Measurements from ENCODE around the gene PLA2G4D. TPM values are rescaled to one million over a fixed set of nuclear protein-coding genes. Genes with fewer than 3 reads are reported as not detected.

Gene PLA2G4D
- polyA plus RNA-seq, 1 of the 3 experiments (the other 2 are of a cell fraction): not detected

DNA sequence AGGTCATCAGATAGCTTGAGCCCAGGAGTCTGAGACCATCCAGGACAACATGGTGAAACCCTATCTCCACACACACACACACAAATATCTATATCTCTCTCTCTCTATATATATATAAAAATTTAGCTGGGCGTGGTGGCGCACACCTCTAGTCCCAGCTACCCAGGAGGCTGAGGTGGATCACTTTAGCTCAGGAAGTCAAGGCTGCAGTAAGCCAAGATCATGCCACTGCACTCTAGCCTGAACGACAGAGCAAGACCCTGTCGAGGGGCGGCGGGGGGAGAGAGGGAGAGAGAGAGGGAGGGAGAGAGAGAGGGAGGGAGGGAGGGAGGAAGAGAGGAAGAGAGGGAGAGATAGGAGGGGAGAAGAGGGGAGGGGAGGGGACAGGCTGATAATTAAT is 34.1 kb upstream of the PLA2G4D start:
- POLR2A ChIA-PET: no interaction called here
- 57% methylated on average over 6 of the region's 6 CpGs for WGBS (ENCODE audit: low lambda C conversion rate)
- DNase-seq: no peak

GRCh38 chr15:42123546-42123945 is 29.2 kb upstream of the PLA2G4D start:
- WGBS (ENCODE audit: low lambda C conversion rate): 68% methylated on average over 3 of the region's 3 CpGs
- CTCF ChIA-PET: interaction anchor here (0.9 to 1.5 kb wide), 2 partner anchors 39 to 134 kb away, joined by 4 to 6 read pairs; no protein-coding TSS in a partner anchor
- POLR2A ChIA-PET: no interaction called here

More for the DNA sequence above, 34.1 kb upstream of the PLA2G4D start:
- TF ChIP-seq SIN3A (IDR thresholded peaks at IDR 0.05; ENCODE audit: borderline replicate concordance, low read depth, low read length): no peak
- H2AFZ ChIP-seq (ENCODE audit: low read depth): no peak overlapping the region
- no peak overlapping the region for H3K9ac ChIP-seq
- H3K9me3 ChIP-seq: no peaks in the 10 kb centered on the region
- H3K9me2 ChIP-seq: no peaks in the 10 kb centered on the region
- H3K36me3 ChIP-seq (replicated peaks in 1 of 2; ENCODE audit: control insufficient read depth in 1 of 2, insufficient read depth in 2 of 2, low read length in 1 of 2): no peaks in the 10 kb centered on the region
- no peak overlapping the region for H3K4me3 ChIP-seq (ENCODE audit: low read depth in 2 of 2, low read length in 1 of 2)
- H3K4me2 ChIP-seq: no peak overlapping the region
- CTCF ChIA-PET: interaction anchor here (2.0 to 4.4 kb wide), 2 partner anchors 10 to 44 kb away, joined by 8 to 37 read pairs; no protein-coding TSS in a partner anchor
- peaks cover 0 to 3% of the 10 kb centered on the region in 2 experiments; a peak in 1 of 4 replicates for H3K4me1 ChIP-seq (ENCODE audit: control insufficient read depth in 1 of 2, insufficient read depth in 2 of 2, low read depth in 1 of 2, low read length in 1 of 2)
- no peaks in the 10 kb centered on the region for H3F3A ChIP-seq (replicated peaks; ENCODE audit: insufficient read depth)
- H3K27me3 ChIP-seq (ENCODE audit: insufficient read depth): peaks cover 27% of the 10 kb centered on the region
- H3K27ac ChIP-seq (ENCODE audit: low read depth in 2 of 2, low read length in 1 of 2): no peak overlapping the region
- H4K20me1 ChIP-seq (ENCODE audit: insufficient read depth): no peaks in the 10 kb centered on the region
- no peaks in the 10 kb centered on the region for H3K79me2 ChIP-seq (ENCODE audit: insufficient read depth)

GRCh38 chr15:42121682-42122081 is 27.3 kb upstream of the PLA2G4D start:
- no CpG with 5 or more reads among the region's 2 CpGs for WGBS (ENCODE audit: low lambda C conversion rate)
- H3K27me3 ChIP-seq (ENCODE audit: insufficient read depth): peaks cover 20% of the 10 kb centered on the region; the same call in 1 of the 2 replicates
- ChIA-PET POLR2A (no interaction called here), CTCF (interaction anchor here (0.9 to 2.9 kb wide), 2 partner anchors 38 to 64 kb away, joined by 4 to 11 read pairs; no protein-coding TSS in a partner anchor)
- H3K4me2 ChIP-seq: no peak overlapping the region
- peaks cover 0 to 6% of the 10 kb centered on the region in 2 experiments; a peak in 1 of 4 replicates for H3K4me1 ChIP-seq (ENCODE audit: control insufficient read depth in 1 of 2, insufficient read depth in 2 of 2, low read depth in 1 of 2, low read length in 1 of 2)
- no peak overlapping the region for H3K27ac ChIP-seq (ENCODE audit: low read depth in 2 of 2, low read length in 1 of 2)
- H3K9ac ChIP-seq: no peak overlapping the region
- no peaks in the 10 kb centered on the region for H3K9me2 ChIP-seq
- H2AFZ ChIP-seq (ENCODE audit: low read depth): no peak overlapping the region
- H3K79me2 ChIP-seq (ENCODE audit: insufficient read depth): no peaks in the 10 kb centered on the region
- no peak overlapping the region for H3K4me3 ChIP-seq (ENCODE audit: low read depth in 2 of 2, low read length in 1 of 2)
- H3K9me3 ChIP-seq: no peaks in the 10 kb centered on the region
- H3F3A ChIP-seq (replicated peaks; ENCODE audit: insufficient read depth): no peaks in the 10 kb centered on the region
- no peaks in the 10 kb centered on the region for H3K36me3 ChIP-seq (replicated peaks in 1 of 2; ENCODE audit: control insufficient read depth in 1 of 2, insufficient read depth in 2 of 2, low read length in 1 of 2)
- no peaks in the 10 kb centered on the region for H4K20me1 ChIP-seq (ENCODE audit: insufficient read depth)
- TF ChIP-seq GATA2 (CRISPR knock-in tag; IDR thresholded peaks at IDR 0.05) (no peak), RFX5 (IDR thresholded peaks at IDR 0.05; ENCODE audit: low read length) (no peak), SIN3A (IDR thresholded peaks at IDR 0.05; ENCODE audit: borderline replicate concordance, low read depth, low read length) (no peak), TAF1 (IDR thresholded peaks at IDR 0.05; ENCODE audit: borderline replicate concordance, low read depth, low read length) (no peak), EP300 (IDR thresholded peaks at IDR 0.05; ENCODE audit: borderline replicate concordance in 1 of 2, low read depth in 1 of 2, low read length in 1 of 2) (no peak), TCF12 (IDR thresholded peaks at IDR 0.05) (no peak)
- TF ChIP-seq, protein P1, sequence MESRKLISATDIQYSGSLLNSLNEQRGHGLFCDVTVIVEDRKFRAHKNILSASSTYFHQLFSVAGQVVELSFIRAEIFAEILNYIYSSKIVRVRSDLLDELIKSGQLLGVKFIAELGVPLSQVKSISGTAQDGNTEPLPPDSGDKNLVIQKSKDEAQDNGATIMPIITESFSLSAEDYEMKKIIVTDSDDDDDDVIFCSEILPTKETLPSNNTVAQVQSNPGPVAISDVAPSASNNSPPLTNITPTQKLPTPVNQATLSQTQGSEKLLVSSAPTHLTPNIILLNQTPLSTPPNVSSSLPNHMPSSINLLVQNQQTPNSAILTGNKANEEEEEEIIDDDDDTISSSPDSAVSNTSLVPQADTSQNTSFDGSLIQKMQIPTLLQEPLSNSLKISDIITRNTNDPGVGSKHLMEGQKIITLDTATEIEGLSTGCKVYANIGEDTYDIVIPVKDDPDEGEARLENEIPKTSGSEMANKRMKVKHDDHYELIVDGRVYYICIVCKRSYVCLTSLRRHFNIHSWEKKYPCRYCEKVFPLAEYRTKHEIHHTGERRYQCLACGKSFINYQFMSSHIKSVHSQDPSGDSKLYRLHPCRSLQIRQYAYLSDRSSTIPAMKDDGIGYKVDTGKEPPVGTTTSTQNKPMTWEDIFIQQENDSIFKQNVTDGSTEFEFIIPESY (IDR thresholded peaks at IDR 0.05; ENCODE audit: borderline replicate concordance, low read depth): no peak
- TF ChIP-seq, protein P2, sequence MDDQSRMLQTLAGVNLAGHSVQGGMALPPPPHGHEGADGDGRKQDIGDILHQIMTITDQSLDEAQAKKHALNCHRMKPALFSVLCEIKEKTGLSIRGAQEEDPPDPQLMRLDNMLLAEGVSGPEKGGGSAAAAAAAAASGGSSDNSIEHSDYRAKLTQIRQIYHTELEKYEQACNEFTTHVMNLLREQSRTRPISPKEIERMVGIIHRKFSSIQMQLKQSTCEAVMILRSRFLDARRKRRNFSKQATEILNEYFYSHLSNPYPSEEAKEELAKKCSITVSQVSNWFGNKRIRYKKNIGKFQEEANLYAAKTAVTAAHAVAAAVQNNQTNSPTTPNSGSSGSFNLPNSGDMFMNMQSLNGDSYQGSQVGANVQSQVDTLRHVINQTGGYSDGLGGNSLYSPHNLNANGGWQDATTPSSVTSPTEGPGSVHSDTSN (IDR thresholded peaks at IDR 0.05): no peak
- DNase-seq: no peak

More at GRCh38 chr15:42123546-42123945, 29.2 kb upstream of the PLA2G4D start:
- H3K4me2 ChIP-seq: no peak overlapping the region
- H2AFZ ChIP-seq (ENCODE audit: low read depth): no peak overlapping the region
- H4K20me1 ChIP-seq (ENCODE audit: insufficient read depth): no peaks in the 10 kb centered on the region
- DNase-seq: no peak
- H3K9me3 ChIP-seq: no peaks in the 10 kb centered on the region
- no peaks in the 10 kb centered on the region for H3K9me2 ChIP-seq
- no peak overlapping the region for H3K4me3 ChIP-seq (ENCODE audit: low read depth in 2 of 2, low read length in 1 of 2)
- peaks cover 0 to 6% of the 10 kb centered on the region in 2 experiments; a peak in 1 of 4 replicates for H3K4me1 ChIP-seq (ENCODE audit: control insufficient read depth in 1 of 2, insufficient read depth in 2 of 2, low read depth in 1 of 2, low read length in 1 of 2)
- no peak for TF ChIP-seq RCOR1 (IDR thresholded peaks at IDR 0.05; ENCODE audit: low read length)
- TF ChIP-seq, protein P3, sequence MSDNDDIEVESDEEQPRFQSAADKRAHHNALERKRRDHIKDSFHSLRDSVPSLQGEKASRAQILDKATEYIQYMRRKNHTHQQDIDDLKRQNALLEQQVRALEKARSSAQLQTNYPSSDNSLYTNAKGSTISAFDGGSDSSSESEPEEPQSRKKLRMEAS (IDR thresholded peaks at IDR 0.05; ENCODE audit: low read depth): no peak
- TF ChIP-seq EP300 (IDR thresholded peaks at IDR 0.05; ENCODE audit: borderline replicate concordance in 1 of 2, low read depth in 1 of 2, low read length in 1 of 2): no peak
- no peak for TF ChIP-seq GABPA (IDR thresholded peaks at IDR 0.05; ENCODE audit: low read depth)
- TF ChIP-seq, protein P4, sequence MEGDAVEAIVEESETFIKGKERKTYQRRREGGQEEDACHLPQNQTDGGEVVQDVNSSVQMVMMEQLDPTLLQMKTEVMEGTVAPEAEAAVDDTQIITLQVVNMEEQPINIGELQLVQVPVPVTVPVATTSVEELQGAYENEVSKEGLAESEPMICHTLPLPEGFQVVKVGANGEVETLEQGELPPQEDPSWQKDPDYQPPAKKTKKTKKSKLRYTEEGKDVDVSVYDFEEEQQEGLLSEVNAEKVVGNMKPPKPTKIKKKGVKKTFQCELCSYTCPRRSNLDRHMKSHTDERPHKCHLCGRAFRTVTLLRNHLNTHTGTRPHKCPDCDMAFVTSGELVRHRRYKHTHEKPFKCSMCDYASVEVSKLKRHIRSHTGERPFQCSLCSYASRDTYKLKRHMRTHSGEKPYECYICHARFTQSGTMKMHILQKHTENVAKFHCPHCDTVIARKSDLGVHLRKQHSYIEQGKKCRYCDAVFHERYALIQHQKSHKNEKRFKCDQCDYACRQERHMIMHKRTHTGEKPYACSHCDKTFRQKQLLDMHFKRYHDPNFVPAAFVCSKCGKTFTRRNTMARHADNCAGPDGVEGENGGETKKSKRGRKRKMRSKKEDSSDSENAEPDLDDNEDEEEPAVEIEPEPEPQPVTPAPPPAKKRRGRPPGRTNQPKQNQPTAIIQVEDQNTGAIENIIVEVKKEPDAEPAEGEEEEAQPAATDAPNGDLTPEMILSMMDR (IDR thresholded peaks at IDR 0.05): no peak
- TF ChIP-seq CHD2 (IDR thresholded peaks at IDR 0.05; ENCODE audit: low read length, partially characterized antibody): no peak
- no peak for TF ChIP-seq TAF1 (IDR thresholded peaks at IDR 0.05; ENCODE audit: borderline replicate concordance, low read depth, low read length)
- TF ChIP-seq JUND (IDR thresholded peaks at IDR 0.05): no peak
- no peak for TF ChIP-seq RAD21 (IDR thresholded peaks at IDR 0.05; ENCODE audit: low read length)
- H3K79me2 ChIP-seq (ENCODE audit: insufficient read depth): no peaks in the 10 kb centered on the region
- H3K9ac ChIP-seq: no peak overlapping the region
- peaks cover 26% of the 10 kb centered on the region; the same call in 1 of the 2 replicates for H3K27me3 ChIP-seq (ENCODE audit: insufficient read depth)
- no peaks in the 10 kb centered on the region for H3K36me3 ChIP-seq (replicated peaks in 1 of 2; ENCODE audit: control insufficient read depth in 1 of 2, insufficient read depth in 2 of 2, low read length in 1 of 2)
- H3K27ac ChIP-seq (ENCODE audit: low read depth in 2 of 2, low read length in 1 of 2): no peak overlapping the region
- no peaks in the 10 kb centered on the region for H3F3A ChIP-seq (replicated peaks; ENCODE audit: insufficient read depth)

Data from SK-N-SH (cell line).